Mammary microvascular endothelial cell (primary cell): ENCODE results near the gene TRIP11. TPM values are rescaled to one million over a fixed set of nuclear protein-coding genes. Genes with fewer than 3 reads are reported as not detected.

Experiments used
- total RNA-seq: library from RNA; depleted of rRNA; stranded (reverse); fragments of >200 nt; gene quantifications from 2 replicates; pipeline ENCODE4 v1.2.3, GENCODE V29; 2015

The TRIP11 gene
- total RNA-seq: 13.6 and 14.6 TPM in 2 replicates

DNA sequence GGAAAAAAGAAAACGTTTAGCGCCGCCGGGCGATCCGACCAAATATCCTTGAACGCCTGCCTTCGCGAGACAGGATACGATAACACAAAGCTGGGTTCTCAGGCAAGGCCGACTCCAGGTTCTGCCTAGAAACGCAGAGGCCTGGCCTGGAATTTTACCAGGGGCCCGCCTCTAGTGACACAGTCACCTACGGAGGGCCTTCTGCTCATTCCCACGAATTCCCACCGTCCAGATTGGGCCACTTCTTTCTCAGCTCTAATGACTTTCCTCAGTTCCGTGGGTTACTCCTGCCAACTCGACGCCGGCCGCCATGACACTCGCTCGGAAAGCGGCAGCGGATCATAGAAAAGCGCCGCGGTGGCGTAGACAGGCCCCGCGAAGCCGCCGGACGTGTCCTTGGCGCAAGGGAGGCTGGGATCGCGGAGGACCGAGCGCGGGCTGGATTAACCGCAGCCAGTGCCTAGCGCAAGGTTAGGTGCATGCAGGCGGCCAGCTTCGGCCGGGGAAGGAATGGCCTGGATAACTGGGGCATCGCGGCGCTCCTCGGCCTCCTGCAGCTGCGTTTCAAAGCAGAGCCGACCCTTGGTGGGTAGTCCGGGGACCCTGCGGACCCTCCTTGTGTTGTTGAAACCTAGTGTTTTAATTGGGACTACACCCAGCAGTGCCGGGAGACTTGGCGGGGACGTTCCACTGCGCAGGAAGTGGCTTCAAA lies at the start of gene TRIP11:
TSS of gene TRIP11 (minus strand) at position 341 of the 712 bp plus-strand sequence. CDS start 374 bp downstream, outside the sequence.

DNA sequence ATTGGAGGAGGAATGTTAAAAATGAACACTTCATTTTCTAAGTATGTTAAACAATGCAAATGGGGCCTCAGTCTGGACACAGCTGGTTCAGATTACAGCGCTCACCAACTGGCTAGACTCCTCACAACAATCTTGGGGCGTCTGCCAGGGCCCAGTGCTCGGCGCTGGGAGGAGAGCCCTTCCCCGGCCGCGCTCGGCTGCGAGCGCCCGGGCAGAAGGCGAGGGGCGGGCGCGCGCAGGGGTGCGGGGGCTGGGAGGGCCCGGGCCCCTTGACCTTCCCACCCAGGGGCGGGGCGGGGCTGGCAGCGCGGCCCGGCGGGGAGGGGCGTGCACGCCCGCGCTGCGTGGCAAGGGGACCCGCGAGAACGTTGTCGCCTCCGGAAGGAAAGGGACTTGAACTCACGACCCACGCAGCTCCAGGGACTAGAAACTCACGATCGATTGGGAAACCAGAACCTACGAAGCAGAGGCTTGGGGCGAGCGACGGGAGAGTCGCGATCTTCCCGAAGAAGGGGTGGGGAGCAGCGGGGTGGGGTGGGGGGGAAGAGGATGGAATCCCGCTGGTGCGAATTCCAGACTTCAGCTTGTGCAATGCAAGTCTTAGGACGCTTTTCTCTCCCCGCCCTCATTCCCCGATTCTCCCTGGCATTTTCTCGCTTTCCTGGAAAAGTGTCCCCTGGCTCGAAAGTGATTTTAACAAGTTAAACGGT lies 92.2 kb downstream of the TRIP11 start, which contains the start of gene FBLN5:
TSS of gene FBLN5 (minus strand) at position 220 of the 710 bp plus-strand sequence. CDS start 465 bp downstream, outside the sequence.

Other genes starting within 250 kb of the TRIP11 start
- 1.0 and 1.1 TPM in 2 replicates for gene TC2N, start 172.5 kb downstream of the TRIP11 start, total RNA-seq
- 0.15 and 1.6 TPM in 2 replicates for gene FBLN5, start 92.4 kb downstream of the TRIP11 start, total RNA-seq
- 31.2 and 36.4 TPM in 2 replicates for gene ATXN3, start 66.5 kb upstream of the TRIP11 start, total RNA-seq
- gene NDUFB1, start 81.6 kb upstream of the TRIP11 start, total RNA-seq: 587 and 613 TPM in 2 replicates
- gene CPSF2, start 81.9 kb upstream of the TRIP11 start, total RNA-seq: 41.6 and 49.7 TPM in 2 replicates